Psoas muscle (tissue), 8 donors: ENCODE data around the gene MYO1B. TPM values are rescaled to one million over a fixed set of nuclear protein-coding genes. Genes with fewer than 3 reads are reported as not detected.

Experiments
- ATAC-seq, 4 donors: fragments of 200-7000 bp; cut with Tn5 transposase; one replicate each; pipeline ENCODE4 v1.9.1; 2020; ENCODE audit warnings: moderate library complexity in 3 of 4, mild to moderate bottlenecking in 2 of 4
- DNase-seq, 2 donors: peaks; one replicate each; pipeline ENCODE4 v3.0.0-alpha.2; 2020
- H3K27ac ChIP-seq: fragments of 200-600 bp; one replicate; pipeline ENCODE4 v1.8.0; 2022
- H3K27me3 ChIP-seq, 3 donors: fragments of 200-600 bp in 1 of 3; one replicate each; pipeline versions ENCODE4 v1.6.1 to v1.8.0; 2013 to 2022; ENCODE audit warnings: low read length in 2 of 3, mild to moderate bottlenecking in 2 of 3, moderate library complexity in 1 of 3; ENCODE audit not compliant: insufficient read depth in 3 of 3
- H3K36me3 ChIP-seq, 2 donors: fragments of 200-600 bp in 1 of 2; one replicate each; pipeline versions ENCODE4 v1.6.1 to v1.8.0; 2013 to 2022; ENCODE audit warnings: low read depth in 1 of 2, mild to moderate bottlenecking in 1 of 2, moderate library complexity in 1 of 2; ENCODE audit not compliant: insufficient read depth in 1 of 2
- H3K4me1 ChIP-seq: fragments of 200-600 bp; one replicate; pipeline ENCODE4 v1.8.0; 2022
- H3K4me3 ChIP-seq: fragments of 200-600 bp; one replicate; pipeline ENCODE4 v1.8.0; 2022; ENCODE audit warnings: mild to moderate bottlenecking
- H3K9me3 ChIP-seq: fragments of 200-600 bp; one replicate; pipeline ENCODE4 v1.8.0; 2022
- WGBS, 3 donors: extraction: QIAGEN DNeasy Blood & Tissue Kit; methylation state at CpG; one replicate each; pipeline versions ENCODE4 v1.1.6 to v1.1.7; 2013; 5-methylcytosine and 5-hydroxymethylcytosine counted together
- intact Hi-C, 2 donors: fragments of 100-400 bp; cut with DNase I; formaldehyde crosslinking; loops; one replicate each; pipeline versions ENCODE4 v1.11.0 to v1.14.2; 2022
- polyA plus RNA-seq, 3 donors: library from polyadenylated mRNA; stranded (reverse); fragments of 200-250 nt; gene quantifications; one replicate each; pipeline ENCODE4 v1.2.3, GENCODE V29; 2013
- total RNA-seq, 4 donors: library from RNA; stranded (reverse); fragmentation: NEBNext Ultra II Directional in 2 of 4; extraction: Animal tissue kit (Norgen Biotek cat#: 25700) in 2 of 4; gene quantifications; one replicate each; pipeline versions ENCODE4 v1.2.1 to v1.2.4, GENCODE V29; 2021 to 2023
- TF ChIP-seq, protein P1 (sequence below): fragments of 200-600 bp; IDR thresholded peaks from one replicate; pipeline ENCODE4 v1.8.0; 2022; ENCODE audit warnings: antibody characterized with exemption
- donor health status: healthy with polysubstance abuse.
- donor health status: DM: no; HTN: no; CAD: no; lungs with moderate emphysema.
- donor health status: Bipolar disorder and iron deficiency.
- donor health status: healthy.
- donor health status: DM: yes; HTN: yes; CAD: no.
- donor health status: DM: no; HTN: no; CAD: no.
- donor health status: DM: no; HTN: no; CAD: no.
- donor health status: DM: yes; HTN: yes; CAD: no.

MYO1B gene
- total and polyA plus RNA-seq, 7 donors, result 4.4 to 14.1 (median 7.9) TPM

DNA sequence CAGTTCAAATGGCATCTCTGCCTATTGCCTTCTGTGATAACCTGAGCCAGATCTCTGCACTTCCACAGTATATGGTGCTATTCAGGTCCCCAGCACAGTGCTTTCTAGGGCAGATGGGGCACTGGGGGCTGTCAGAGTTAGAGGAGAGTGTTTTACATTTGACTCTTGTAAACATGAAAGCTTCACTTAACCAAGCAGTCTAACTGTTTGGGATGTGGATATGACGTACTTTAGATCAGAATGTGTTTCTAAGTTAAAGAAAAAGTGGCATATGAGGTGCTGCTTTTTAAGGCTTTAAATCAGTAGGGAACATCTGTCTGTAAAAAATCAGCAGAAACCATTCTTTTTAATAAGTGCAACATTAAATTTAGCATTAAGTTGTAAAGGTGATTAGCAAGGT is 75.7 kb downstream of the MYO1B start:
- TF ChIP-seq, protein P1, sequence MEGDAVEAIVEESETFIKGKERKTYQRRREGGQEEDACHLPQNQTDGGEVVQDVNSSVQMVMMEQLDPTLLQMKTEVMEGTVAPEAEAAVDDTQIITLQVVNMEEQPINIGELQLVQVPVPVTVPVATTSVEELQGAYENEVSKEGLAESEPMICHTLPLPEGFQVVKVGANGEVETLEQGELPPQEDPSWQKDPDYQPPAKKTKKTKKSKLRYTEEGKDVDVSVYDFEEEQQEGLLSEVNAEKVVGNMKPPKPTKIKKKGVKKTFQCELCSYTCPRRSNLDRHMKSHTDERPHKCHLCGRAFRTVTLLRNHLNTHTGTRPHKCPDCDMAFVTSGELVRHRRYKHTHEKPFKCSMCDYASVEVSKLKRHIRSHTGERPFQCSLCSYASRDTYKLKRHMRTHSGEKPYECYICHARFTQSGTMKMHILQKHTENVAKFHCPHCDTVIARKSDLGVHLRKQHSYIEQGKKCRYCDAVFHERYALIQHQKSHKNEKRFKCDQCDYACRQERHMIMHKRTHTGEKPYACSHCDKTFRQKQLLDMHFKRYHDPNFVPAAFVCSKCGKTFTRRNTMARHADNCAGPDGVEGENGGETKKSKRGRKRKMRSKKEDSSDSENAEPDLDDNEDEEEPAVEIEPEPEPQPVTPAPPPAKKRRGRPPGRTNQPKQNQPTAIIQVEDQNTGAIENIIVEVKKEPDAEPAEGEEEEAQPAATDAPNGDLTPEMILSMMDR, result no peak
- H3K27me3 ChIP-seq, result no peaks in the 10 kb centered on the region
- DNase-seq (no peak), ATAC-seq (no peak)
- no peaks in the 10 kb centered on the region for H3K4me1 ChIP-seq
- WGBS, 3 donors, result 61 to 90% (median 83%) methylated on average over 1 of the region's 1 CpG
- no peak overlapping the region for H3K4me3 ChIP-seq
- no peak overlapping the region for H3K27ac ChIP-seq
- H3K9me3 ChIP-seq, result no peaks in the 10 kb centered on the region
- intact Hi-C loops, result no loop called here
- no peaks in the 10 kb centered on the region for H3K36me3 ChIP-seq

DNA sequence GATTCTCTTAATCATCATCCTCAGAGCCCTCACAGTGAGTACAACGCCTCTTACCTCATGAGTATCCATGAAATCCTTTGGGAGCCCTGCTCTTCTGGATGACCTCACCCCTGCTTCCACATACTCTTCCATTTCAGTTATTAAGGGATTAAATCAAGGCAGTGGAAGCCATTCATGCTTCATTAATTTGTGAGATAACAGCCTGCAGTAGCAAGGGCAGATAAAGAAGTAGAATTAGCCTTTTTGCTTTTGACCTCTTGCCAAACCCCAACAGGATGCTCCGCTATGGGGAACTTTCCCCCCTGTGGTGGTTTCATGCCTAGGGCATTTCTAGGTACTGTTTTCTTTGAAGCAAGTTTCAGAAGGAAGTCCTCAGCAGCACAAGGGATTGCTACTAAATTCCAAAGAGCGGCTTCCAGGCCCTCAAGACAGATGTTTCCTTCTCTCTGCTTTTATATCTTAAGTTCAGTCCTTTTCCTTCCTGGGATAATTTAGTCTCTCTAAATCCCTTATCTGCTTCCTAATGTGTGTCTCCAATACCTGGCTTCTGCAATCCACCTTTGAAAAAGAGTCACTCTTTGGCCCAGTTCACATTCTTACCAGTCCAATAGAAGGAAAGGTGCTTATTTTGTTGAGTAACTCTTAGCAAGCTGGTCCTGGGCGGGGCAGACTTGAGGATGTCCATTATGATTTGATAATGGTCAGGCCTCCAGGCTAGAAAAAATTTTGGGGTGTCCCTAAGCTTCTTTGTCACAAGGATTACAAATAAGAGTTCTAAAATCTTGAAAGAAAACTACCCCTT is 76.9 kb downstream of the MYO1B start:
- ATAC-seq, result peak in 1 of 4 donors; percentile 39
- intact Hi-C loops, result no loop called here
- Histone ChIP-seq H3K27me3 (no peaks in the 10 kb centered on the region), H3K4me3 (no peak overlapping the region), H3K9me3 (no peaks in the 10 kb centered on the region), H3K27ac (no peak overlapping the region), H3K36me3 (no peaks in the 10 kb centered on the region), H3K4me1 (no peaks in the 10 kb centered on the region)
- TF ChIP-seq, protein P1, result no peak
- no peak for DNase-seq
- 60 to 68% (median 62%) methylated on average over 4 of the region's 4 CpGs for WGBS, 3 donors

DNA sequence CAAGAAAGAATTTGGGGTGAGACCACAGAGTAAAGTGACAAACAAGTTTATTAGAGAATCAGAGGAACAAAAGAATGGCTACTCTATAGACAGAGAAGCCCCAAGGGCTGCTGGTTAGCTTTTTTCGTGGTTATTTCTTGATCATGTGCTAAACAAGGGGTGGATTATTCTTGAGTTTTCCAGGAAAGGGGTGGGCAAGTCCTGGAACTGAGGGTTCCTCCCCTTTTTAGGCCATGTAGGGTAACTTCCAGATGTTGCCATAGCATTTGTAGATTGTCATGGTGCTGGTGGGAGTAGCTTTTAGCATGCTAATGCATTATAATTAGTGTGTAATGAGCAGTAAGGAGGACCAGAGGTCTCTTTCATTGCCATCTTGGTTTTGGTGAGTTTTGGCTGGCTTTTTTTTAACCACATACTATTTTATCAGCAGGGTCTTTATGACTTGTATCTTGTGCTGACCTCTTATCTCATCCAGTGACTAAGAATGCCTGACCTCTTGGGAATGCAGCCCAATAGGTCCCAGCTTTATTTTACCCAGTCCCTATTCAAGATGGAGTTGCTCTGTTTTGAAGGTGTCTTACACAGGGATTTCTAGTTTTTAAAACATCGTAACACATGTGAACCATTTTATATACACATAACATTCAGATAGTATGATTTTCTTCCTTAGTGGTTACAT is 77.8 kb downstream of the MYO1B start:
- WGBS, 3 donors, result 71 to 82% (median 78%) methylated on average over 2 of the region's 2 CpGs
- no peak for ATAC-seq
- TF ChIP-seq, protein P1, result no peak
- Histone ChIP-seq H3K27me3 (no peaks in the 10 kb centered on the region), H3K9me3 (no peaks in the 10 kb centered on the region), H3K27ac (no peak overlapping the region), H3K4me1 (no peaks in the 10 kb centered on the region), H3K36me3 (no peaks in the 10 kb centered on the region), H3K4me3 (no peak overlapping the region)
- no peak for DNase-seq
- intact Hi-C loops, result no loop called here

DNA sequence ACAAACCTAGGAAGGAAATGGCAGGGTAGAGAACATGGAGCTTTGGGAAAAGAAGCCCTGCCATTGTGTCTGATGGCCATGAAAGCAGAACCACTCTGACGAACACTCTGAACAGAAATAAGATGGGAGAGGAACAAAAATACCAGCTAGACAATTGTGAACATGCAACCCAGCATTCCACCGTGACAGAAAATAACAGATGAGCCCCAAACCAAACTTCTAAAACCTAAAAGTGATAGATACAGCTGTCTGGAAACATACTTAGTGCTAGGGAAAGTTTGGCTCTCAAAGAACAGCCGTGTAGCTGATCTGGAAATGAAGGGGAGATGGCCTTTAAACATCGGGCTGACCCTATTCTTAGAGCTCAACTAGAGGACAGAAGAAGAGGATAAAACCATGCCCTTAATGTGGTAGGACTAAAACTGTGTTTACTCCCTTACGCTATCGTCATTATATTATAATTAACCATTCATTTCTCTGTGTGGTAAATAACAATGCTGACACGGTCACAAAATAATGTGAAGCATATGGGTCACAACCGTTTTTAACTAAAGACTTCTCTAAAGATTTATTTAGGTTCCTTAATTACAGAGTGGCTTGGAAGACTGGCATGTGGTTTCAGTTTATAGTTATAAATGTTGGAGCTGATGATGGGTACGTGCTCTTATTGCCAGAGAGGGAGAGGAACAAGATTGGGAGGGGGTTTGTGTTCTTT is 80.6 kb downstream of the MYO1B start:
- Histone ChIP-seq H3K27ac (no peak overlapping the region), H3K4me1 (no peaks in the 10 kb centered on the region), H3K9me3 (no peaks in the 10 kb centered on the region), H3K27me3 (no peaks in the 10 kb centered on the region), H3K4me3 (no peak overlapping the region), H3K36me3 (no peaks in the 10 kb centered on the region)
- WGBS, 3 donors, result 39 to 60% (median 44%) methylated on average over 9 of the region's 9 CpGs
- TF ChIP-seq, protein P1, result no peak
- no peak for DNase-seq
- intact Hi-C loops, result no loop called here
- no peak for ATAC-seq
